ENCODE measurements around the gene NFIL3.

The NFIL3 gene

GRCh38 chr9:91443321-91443993, 19.8 kb upstream of the NFIL3 start:
- Histone ChIP-seq H3K4me1 (ENCODE audit: control insufficient read depth in 1 of 2, insufficient read depth in 2 of 2, low read length in 2 of 2) (peaks cover 6 to 8% of the 10 kb centered on the region in 2 experiments), H3K4me3 (ENCODE audit: low read depth, low read length) (no peak overlapping the region), H2AK5ac (ENCODE audit: low read length) (no peak overlapping the region), H3K27ac (ENCODE audit: low read depth, low read length) (no peak overlapping the region), H3K4ac (ENCODE audit: low read depth, low read length) (no peak overlapping the region), H3K23ac (ENCODE audit: low read length) (no peak overlapping the region), H3K79me2 (ENCODE audit: control insufficient read depth, insufficient read depth, low read length, poor library complexity) (no peaks in the 10 kb centered on the region), H3K9ac (ENCODE audit: low read length) (no peak overlapping the region), H2BK5ac (ENCODE audit: low read depth, low read length, poor library complexity) (no peak overlapping the region), H4K12ac (ENCODE audit: low read depth, low read length) (no peak overlapping the region), H2AFZ (ENCODE audit: insufficient read depth, low read length, poor library complexity) (no peak overlapping the region), H3K18ac (ENCODE audit: low read length) (no peak overlapping the region), H3K14ac (ENCODE audit: low read length) (no peak overlapping the region), H3K9me3 (ENCODE audit: insufficient read depth, low read depth, low read length) (peaks cover 6% of the 10 kb centered on the region), H2BK12ac (ENCODE audit: low read length) (no peak overlapping the region), H3K4me2 (ENCODE audit: low read length) (no peak overlapping the region), H3K27me3 (ENCODE audit: insufficient read depth, low read length) (no peaks in the 10 kb centered on the region), H4K8ac (ENCODE audit: low read depth, low read length) (no peak overlapping the region), H3K79me1 (ENCODE audit: low read length) (no peaks in the 10 kb centered on the region), H2BK120ac (ENCODE audit: insufficient read depth, low read length, poor library complexity) (no peak overlapping the region), H4K91ac (ENCODE audit: low read depth, low read length) (no peak overlapping the region), H3K36me3 (ENCODE audit: control insufficient read depth in 1 of 2, insufficient read depth in 2 of 2, low read length in 2 of 2) (no peaks in the 10 kb centered on the region)
- WGBS (ENCODE audit: extremely low coverage, insufficient coverage, insufficient read length), result no CpG with 5 or more reads among the region's 8 CpGs
- no peak for DNase-seq

GRCh38 chr9:91436841-91437240, 13.2 kb upstream of the NFIL3 start:
- H3K4me1 ChIP-seq (ENCODE audit: control insufficient read depth in 1 of 2, insufficient read depth in 2 of 2, low read length in 2 of 2), result no peaks in the 10 kb centered on the region
- H3K9me3 ChIP-seq (ENCODE audit: insufficient read depth, low read depth, low read length), result peaks cover 2% of the 10 kb centered on the region
- H3K27ac ChIP-seq (ENCODE audit: low read depth, low read length), result no peak overlapping the region
- no peaks in the 10 kb centered on the region for H3K79me1 ChIP-seq (ENCODE audit: low read length)
- no peak for DNase-seq
- H4K12ac ChIP-seq (ENCODE audit: low read depth, low read length), result no peak overlapping the region
- H2BK120ac ChIP-seq (ENCODE audit: insufficient read depth, low read length, poor library complexity), result no peak overlapping the region
- no peak overlapping the region for H3K4ac ChIP-seq (ENCODE audit: low read depth, low read length)
- no peak overlapping the region for H3K9ac ChIP-seq (ENCODE audit: low read length)
- H3K23ac ChIP-seq (ENCODE audit: low read length), result no peak overlapping the region
- H3K4me3 ChIP-seq (ENCODE audit: low read depth, low read length), result no peak overlapping the region
- H3K79me2 ChIP-seq (ENCODE audit: control insufficient read depth, insufficient read depth, low read length, poor library complexity), result no peaks in the 10 kb centered on the region
- H2AK5ac ChIP-seq (ENCODE audit: low read length), result no peak overlapping the region
- H3K36me3 ChIP-seq (ENCODE audit: control insufficient read depth in 1 of 2, insufficient read depth in 2 of 2, low read length in 2 of 2), result no peaks in the 10 kb centered on the region
- H3K27me3 ChIP-seq (ENCODE audit: insufficient read depth, low read length), result no peaks in the 10 kb centered on the region
- H2BK12ac ChIP-seq (ENCODE audit: low read length), result peak overlapping the region; percentile 13
- WGBS (ENCODE audit: extremely low coverage, insufficient coverage, insufficient read length), result no CpG with 5 or more reads among the region's 13 CpGs
- H2BK5ac ChIP-seq (ENCODE audit: low read depth, low read length, poor library complexity), result no peak overlapping the region
- H3K18ac ChIP-seq (ENCODE audit: low read length), result no peak overlapping the region
- H3K14ac ChIP-seq (ENCODE audit: low read length), result no peak overlapping the region
- H3K4me2 ChIP-seq (ENCODE audit: low read length), result no peak overlapping the region
- H4K91ac ChIP-seq (ENCODE audit: low read depth, low read length), result no peak overlapping the region
- no peak overlapping the region for H4K8ac ChIP-seq (ENCODE audit: low read depth, low read length)
- H2AFZ ChIP-seq (ENCODE audit: insufficient read depth, low read length, poor library complexity), result no peak overlapping the region

- Histone ChIP-seq H2BK5ac (ENCODE audit: low read depth, low read length, poor library complexity) (no peak overlapping the region), H3K4me2 (ENCODE audit: low read length) (no peak overlapping the region), H2BK120ac (ENCODE audit: insufficient read depth, low read length, poor library complexity) (no peak overlapping the region), H3K36me3 (ENCODE audit: control insufficient read depth in 1 of 2, insufficient read depth in 2 of 2, low read length in 2 of 2) (no peaks in the 10 kb centered on the region), H2BK12ac (ENCODE audit: low read length) (no peak overlapping the region), H4K91ac (ENCODE audit: low read depth, low read length) (no peak overlapping the region), H3K18ac (ENCODE audit: low read length) (no peak overlapping the region), H3K23ac (ENCODE audit: low read length) (no peak overlapping the region), H4K12ac (ENCODE audit: low read depth, low read length) (no peak overlapping the region), H3K4ac (ENCODE audit: low read depth, low read length) (no peak overlapping the region), H3K27ac (ENCODE audit: low read depth, low read length) (no peak overlapping the region), H3K9ac (ENCODE audit: low read length) (no peak overlapping the region), H3K9me3 (ENCODE audit: insufficient read depth, low read depth, low read length) (peaks cover 4% of the 10 kb centered on the region), H3K4me3 (ENCODE audit: low read depth, low read length) (no peak overlapping the region), H2AK5ac (ENCODE audit: low read length) (no peak overlapping the region), H3K14ac (ENCODE audit: low read length) (no peak overlapping the region), H3K79me2 (ENCODE audit: control insufficient read depth, insufficient read depth, low read length, poor library complexity) (no peaks in the 10 kb centered on the region), H3K4me1 (ENCODE audit: control insufficient read depth in 1 of 2, insufficient read depth in 2 of 2, low read length in 2 of 2) (no peaks in the 10 kb centered on the region), H3K79me1 (ENCODE audit: low read length) (no peaks in the 10 kb centered on the region), H3K27me3 (ENCODE audit: insufficient read depth, low read length) (no peaks in the 10 kb centered on the region), H2AFZ (ENCODE audit: insufficient read depth, low read length, poor library complexity) (no peak overlapping the region), H4K8ac (ENCODE audit: low read depth, low read length) (no peak overlapping the region)
- DNase-seq, result peak; percentile 30 to 66
- no CpG with 5 or more reads among the region's 2 CpGs for WGBS (ENCODE audit: extremely low coverage, insufficient coverage, insufficient read length)
Observed at GRCh38 chr9:91433180-91433579, 9.5 kb upstream of the NFIL3 start.

- no peaks in the 10 kb centered on the region for H3K36me3 ChIP-seq (ENCODE audit: control insufficient read depth in 1 of 2, insufficient read depth in 2 of 2, low read length in 2 of 2)
- H3K27ac ChIP-seq (ENCODE audit: low read depth, low read length), result no peak overlapping the region
- no peak overlapping the region for H4K12ac ChIP-seq (ENCODE audit: low read depth, low read length)
- no peak overlapping the region for H3K4me3 ChIP-seq (ENCODE audit: low read depth, low read length)
- no peak overlapping the region for H2AK5ac ChIP-seq (ENCODE audit: low read length)
- no peak overlapping the region for H2BK5ac ChIP-seq (ENCODE audit: low read depth, low read length, poor library complexity)
- no CpG with 5 or more reads among the region's 5 CpGs for WGBS (ENCODE audit: extremely low coverage, insufficient coverage, insufficient read length)
- no peak overlapping the region for H3K14ac ChIP-seq (ENCODE audit: low read length)
- H4K91ac ChIP-seq (ENCODE audit: low read depth, low read length), result no peak overlapping the region
- H3K4me2 ChIP-seq (ENCODE audit: low read length), result no peak overlapping the region
- peaks cover 4% of the 10 kb centered on the region for H3K9me3 ChIP-seq (ENCODE audit: insufficient read depth, low read depth, low read length)
- H2AFZ ChIP-seq (ENCODE audit: insufficient read depth, low read length, poor library complexity), result no peak overlapping the region
- no peaks in the 10 kb centered on the region for H3K79me2 ChIP-seq (ENCODE audit: control insufficient read depth, insufficient read depth, low read length, poor library complexity)
- H2BK120ac ChIP-seq (ENCODE audit: insufficient read depth, low read length, poor library complexity), result no peak overlapping the region
- H4K8ac ChIP-seq (ENCODE audit: low read depth, low read length), result no peak overlapping the region
- no peak overlapping the region for H3K9ac ChIP-seq (ENCODE audit: low read length)
- no peak overlapping the region for H3K23ac ChIP-seq (ENCODE audit: low read length)
- H3K4me1 ChIP-seq (ENCODE audit: control insufficient read depth in 1 of 2, insufficient read depth in 2 of 2, low read length in 2 of 2), result no peaks in the 10 kb centered on the region
- H3K4ac ChIP-seq (ENCODE audit: low read depth, low read length), result no peak overlapping the region
- H3K79me1 ChIP-seq (ENCODE audit: low read length), result no peaks in the 10 kb centered on the region
- DNase-seq, result no peak
- no peaks in the 10 kb centered on the region for H3K27me3 ChIP-seq (ENCODE audit: insufficient read depth, low read length)
- H2BK12ac ChIP-seq (ENCODE audit: low read length), result no peak overlapping the region
- H3K18ac ChIP-seq (ENCODE audit: low read length), result no peak overlapping the region
Observed at GRCh38 chr9:91431485-91431884, 7.9 kb upstream of the NFIL3 start.
